ENCODE measurements around the gene NOTCH3.

The NOTCH3 gene

GRCh38 chr19:15200553-15201364 lies at the start of gene NOTCH3:
Gene NOTCH3, minus strand, starts transcription at chr19:15200995. Its CDS starts 90 bp downstream, at chr19:15200905.
- DNase-seq (ENCODE audit: insufficient read length, low spot score) = no peak
- no peak for FAIRE-seq

DNA sequence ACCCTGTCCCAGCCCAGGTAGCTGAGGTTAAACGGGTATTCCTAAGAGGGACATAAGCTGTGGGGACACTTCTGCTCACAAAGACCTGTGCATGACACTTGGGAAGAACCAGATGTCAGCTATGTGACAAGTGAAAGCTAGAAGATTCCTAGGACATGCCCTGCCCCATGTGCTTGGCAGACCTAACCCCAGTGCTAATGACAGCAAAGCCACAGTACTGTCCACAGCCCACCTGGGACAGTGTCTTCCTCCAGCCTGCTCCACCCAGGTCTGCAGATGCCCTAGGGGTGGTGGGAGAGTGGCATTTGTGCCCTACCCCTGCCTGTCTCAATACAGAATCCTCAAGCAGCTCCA lies 49.8 kb upstream of the NOTCH3 start:
- FAIRE-seq (peak; percentile 52), DNase-seq (ENCODE audit: insufficient read length, low spot score) (no peak)

- DNase-seq (ENCODE audit: insufficient read length, low spot score) (peak; percentile 88), FAIRE-seq (peak; percentile 80)
Measured at GRCh38 chr19:15249972-15250639, 49.3 kb upstream of the NOTCH3 start.

GRCh38 chr19:15249528-15249874 lies 48.7 kb upstream of the NOTCH3 start:
- DNase-seq (ENCODE audit: insufficient read length, low spot score) (no peak), FAIRE-seq (no peak)

- FAIRE-seq (peak; percentile 86), DNase-seq (ENCODE audit: insufficient read length, low spot score) (peak; percentile 91)
Measured at GRCh38 chr19:15248648-15249527, 48.1 kb upstream of the NOTCH3 start.

GRCh38 chr19:15248106-15248505 lies 47.3 kb upstream of the NOTCH3 start:
- DNase-seq (ENCODE audit: insufficient read length, low spot score) = no peak
- no peak for FAIRE-seq

GRCh38 chr19:15247107-15248014 lies 46.6 kb upstream of the NOTCH3 start:
- no peak for DNase-seq (ENCODE audit: insufficient read length, low spot score)
- no peak for FAIRE-seq

- DNase-seq (ENCODE audit: insufficient read length, low spot score) (no peak), FAIRE-seq (no peak)
Measured at GRCh38 chr19:15246198-15246481, 45.3 kb upstream of the NOTCH3 start.

DNA sequence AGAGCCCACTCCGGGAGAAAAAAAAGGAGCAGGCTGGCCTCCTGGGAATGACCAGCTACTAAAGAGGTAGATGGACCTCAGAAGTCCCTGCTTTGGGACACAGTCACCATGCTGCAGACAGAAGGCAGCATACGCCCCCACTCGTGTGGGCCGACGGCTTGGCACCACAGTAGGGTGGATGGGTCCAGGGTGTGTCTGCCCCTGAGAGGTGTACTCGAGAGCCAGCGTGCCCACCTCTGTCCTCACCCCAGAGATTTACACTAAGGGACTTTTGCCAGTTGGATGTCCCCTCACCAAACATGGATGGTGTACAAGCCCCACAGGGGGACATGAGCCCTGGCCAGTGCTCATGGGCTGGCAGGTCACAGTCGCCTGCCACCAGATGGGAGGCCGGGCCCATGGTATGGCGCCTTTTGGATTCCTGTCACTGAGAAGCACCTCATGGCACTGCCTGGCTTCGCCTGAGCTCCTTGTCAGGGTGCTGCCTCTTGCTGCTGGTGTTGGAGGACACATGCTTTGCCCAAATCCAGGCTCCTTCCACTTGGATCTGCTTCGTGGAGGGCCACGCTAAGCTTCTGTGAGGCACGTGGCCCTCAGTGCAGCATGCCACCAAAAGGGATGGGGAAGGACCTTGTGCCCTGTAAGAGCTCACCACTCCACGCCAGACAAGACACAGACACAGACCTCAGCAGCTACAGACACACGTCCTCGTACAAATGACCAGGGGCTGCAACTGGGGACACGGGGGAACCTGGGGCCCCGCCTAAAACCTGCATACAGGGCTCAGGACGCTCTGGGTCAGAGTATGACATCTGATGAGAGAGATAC lies 44.8 kb upstream of the NOTCH3 start:
- no peak for DNase-seq (ENCODE audit: insufficient read length, low spot score)
- no peak for FAIRE-seq

GRCh38 chr19:15244808-15245207 lies 44.0 kb upstream of the NOTCH3 start:
- no peak for FAIRE-seq
- no peak for DNase-seq (ENCODE audit: insufficient read length, low spot score)

DNA sequence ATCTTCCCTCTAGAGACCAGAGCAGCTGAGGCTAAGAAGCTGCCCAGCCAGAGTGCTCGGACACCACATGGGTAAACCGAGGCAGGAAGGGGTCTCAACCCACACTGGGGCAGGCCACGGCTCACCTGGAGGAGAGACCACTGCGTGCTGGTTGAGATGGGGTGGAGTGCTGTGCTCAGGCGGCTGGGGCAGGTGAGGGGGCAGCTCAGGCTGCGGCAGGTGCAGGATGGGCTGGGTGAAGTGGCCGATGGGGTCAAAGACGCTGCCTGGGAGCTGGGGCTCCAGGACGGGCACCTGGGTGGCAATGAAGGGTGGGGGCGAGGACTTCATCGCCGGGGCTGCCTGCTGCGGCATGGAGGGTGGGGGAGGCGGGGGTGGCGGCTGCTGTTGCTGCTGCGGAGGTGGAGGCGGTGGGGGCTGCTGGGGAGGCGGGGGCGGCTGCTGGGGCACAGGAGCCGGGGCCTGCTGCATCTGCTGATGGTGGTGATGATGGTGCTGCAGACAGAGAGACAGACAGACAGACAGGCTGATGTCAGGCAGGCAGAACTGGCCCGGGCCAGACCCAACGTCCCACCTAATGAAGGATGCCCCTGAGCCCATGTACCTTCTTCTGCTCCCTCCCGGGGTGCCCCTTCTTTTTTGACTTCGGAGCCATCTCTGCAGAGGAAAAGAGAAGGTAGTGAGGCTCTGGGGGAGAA lies 43.5 kb upstream of the NOTCH3 start:
- FAIRE-seq (no peak), DNase-seq (ENCODE audit: insufficient read length, low spot score) (no peak)

DNA sequence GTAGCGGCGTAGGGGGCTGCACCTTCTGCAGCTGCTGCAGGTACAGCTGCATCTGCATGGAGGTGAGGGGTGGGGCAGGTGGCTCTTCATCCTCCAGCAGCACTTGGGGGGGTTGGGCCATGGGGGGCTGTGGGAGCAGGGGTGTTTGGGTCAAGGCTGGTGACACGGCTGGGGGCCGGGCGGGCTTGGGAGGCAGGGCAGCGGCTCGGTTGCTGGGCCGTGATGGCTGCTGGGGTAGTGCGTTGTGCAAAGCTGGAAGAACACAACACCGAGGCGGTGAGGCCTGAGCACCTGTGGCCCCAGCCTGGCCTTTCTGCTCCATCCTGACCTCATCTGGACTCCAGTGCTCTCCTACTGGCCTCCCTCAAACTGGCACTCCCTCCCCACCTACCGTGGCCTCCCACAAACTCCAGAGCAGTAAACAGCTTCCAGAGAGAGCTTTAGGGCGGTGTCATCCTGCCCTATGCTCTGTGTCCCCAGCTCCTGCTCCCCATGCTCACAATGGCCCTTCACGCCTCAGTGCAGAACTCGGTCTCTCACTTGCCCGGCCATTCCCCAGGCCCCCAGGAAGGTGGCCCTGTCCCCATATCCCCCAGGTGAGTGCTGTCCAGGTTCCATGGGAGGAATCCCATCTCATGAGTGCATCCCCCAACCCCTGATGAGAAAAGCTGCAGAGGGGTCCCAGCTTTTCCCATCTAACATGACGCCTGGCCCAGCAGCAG lies 42.6 kb upstream of the NOTCH3 start:
- no peak for DNase-seq (ENCODE audit: insufficient read length, low spot score)
- FAIRE-seq = no peak

DNA sequence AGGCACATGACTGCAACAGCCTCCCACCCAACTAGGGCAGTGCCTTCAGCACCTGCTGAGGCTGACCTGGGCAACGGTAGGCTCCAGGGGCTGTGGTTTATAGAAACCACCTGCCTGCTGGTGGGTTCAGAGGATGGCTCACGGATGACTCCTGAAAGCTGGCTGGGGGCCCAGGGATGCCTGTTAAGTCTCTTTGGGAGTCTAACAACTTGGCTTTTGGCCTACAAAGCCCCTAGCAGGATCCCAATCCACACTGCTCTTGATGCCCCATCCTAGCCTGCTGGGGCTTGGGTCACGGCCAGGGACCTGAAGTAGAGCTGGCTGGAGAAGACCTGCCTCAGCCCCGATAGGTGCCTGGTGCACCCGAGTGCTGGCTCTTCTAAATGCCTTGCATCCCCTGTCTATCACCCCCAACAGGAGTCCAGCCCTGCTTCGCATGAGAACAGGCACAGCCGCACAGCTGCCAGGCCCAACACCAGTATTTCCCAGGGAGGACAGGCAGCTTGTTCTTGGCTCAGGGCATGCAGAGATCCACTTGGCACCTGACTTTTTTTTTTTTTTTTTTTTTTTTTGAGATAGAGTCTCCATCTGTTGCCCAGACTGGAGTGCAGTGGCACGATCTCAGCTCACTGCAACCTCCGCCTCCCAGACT lies 40.6 kb upstream of the NOTCH3 start:
- no peak for FAIRE-seq
- no peak for DNase-seq (ENCODE audit: insufficient read length, low spot score)

DNA sequence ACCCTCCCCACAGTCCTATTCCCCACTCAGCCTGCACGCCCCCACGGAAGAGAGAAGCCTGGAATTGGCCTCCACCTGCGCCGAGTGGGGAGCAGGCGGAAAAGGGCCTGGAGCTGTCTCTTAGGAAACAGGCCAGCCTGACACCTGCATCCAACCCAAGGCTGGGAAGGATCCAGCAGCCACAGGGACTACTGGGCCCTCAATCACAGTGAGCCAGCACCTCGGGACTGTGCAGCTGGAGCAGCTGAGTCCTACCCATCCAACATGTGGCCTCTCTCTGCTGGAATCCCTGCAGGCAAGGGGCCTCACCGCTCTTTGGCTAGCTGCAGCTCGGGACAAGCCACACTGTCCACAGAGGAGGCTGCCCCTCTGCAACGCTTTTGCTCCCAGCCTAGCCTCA lies 39.7 kb upstream of the NOTCH3 start:
- no peak for DNase-seq (ENCODE audit: insufficient read length, low spot score)
- FAIRE-seq = no peak

DNA sequence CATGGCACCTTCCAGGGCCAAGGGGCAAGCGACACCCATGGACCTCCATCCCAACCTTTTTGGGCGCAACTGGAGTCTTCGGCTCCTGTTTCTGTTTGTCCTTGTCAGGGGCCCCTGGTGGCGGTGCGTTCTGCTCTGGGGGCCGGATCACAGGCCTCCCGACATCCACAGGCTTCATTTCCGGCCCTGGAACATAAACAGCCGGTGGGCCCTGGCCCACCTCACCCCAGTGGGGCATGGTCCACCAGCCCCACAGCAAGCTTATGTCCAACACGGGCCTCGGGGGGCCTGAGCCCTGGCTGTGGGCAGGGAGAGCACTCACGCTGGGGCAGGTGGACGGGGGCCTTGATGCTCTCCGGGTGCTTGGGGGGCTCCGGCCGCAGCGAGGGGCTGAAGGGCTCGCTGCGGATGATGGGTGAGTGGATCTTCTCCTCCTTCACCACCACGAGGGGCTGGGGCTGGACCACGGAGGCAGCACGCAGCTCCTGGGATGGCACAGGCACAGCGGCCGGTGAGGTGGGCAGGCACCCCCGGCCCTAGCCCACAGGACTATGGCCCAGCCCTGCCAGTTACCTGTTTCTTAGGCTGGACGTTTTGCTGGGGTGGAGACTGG lies 38.6 kb upstream of the NOTCH3 start:
- no peak for DNase-seq (ENCODE audit: insufficient read length, low spot score)
- no peak for FAIRE-seq

- FAIRE-seq = no peak
- DNase-seq (ENCODE audit: insufficient read length, low spot score) = no peak
Measured at GRCh38 chr19:15238639-15239155, 37.9 kb upstream of the NOTCH3 start.

Data from HTR-8/SVneo (cell line).